ENCODE measurements around the gene PON2.
"Not testable (repeated sequence)": the region's sequence is repeated elsewhere in the genome, so short reads cannot be mapped to it uniquely, and the experiment has no call there.

Gene PON2

GRCh38 chr7:95434557-95435421 is at the start of gene PON2:
TSS of gene PON2 (minus strand) at chr7:95435028. CDS start at chr7:95434951, 77 bp downstream.
- peak; percentile 13 to 23 for DNase-seq (ENCODE audit: low read depth in 2 of 2)

DNA sequence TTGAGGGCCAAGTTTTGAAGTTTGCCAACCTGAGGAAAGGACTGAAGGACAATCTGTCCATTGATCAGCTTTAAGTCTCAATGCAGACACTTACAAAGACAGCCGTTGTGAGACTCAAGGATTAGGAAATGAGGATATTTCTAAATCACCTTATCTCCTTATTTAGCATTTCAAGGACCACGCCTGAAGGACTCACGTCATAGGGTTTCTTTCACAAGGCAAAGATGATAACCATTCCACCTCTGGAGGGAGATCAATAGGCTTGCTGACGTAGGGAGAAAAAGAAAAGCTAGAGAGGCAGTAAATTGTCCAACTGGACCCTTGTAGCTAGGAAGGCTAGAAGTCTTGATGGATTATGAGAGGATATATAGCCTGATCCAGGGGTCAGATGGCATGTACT is 47.6 kb upstream of the PON2 start:
- DNase-seq (ENCODE audit: low read depth in 2 of 2) = no peak

DNA sequence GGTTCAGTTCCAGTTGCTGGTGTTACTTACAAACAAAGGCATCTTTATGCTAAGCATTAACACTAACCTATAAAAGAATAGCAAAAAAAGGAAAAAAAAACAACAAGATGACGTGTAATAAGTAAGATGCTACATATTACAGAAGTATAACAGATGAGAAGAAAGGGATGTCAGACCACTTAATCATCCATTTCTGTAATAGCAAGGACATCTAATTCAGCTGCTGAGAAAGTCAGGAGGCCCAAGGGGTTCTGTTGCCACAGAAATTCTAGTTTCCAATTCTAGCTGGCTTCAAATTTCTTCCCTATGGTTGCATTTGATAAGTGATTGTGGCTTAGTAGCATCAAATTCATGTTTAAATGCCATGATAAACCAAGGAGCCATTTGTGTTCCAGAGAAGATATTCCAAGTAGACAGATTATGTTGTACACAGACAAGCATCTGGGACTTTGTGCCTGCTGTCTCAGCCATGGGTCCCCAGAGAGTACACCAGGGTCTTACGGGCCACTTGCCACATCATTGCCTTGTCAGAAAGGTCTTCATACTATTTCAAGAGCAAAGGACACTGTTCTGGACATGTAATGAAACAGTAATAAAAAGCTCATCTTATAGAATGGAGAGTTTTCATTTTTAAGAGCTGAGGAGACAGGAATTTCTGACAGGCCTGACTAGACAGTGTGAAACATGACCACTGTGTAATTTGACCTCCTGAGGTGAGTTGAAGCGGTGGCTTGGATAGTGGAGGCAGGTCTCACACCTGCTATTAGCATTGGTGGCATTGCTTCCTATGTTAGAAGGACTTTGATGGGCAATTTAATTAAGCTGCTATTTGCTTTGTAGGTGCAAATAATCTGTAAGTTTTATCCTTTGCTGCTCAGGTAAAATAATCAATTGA is 46.7 kb upstream of the PON2 start:
- no peak for DNase-seq (ENCODE audit: low read depth in 2 of 2)

- no peak for DNase-seq (ENCODE audit: low read depth in 2 of 2)
Observed at GRCh38 chr7:95479992-95480624, 45.3 kb upstream of the PON2 start.

DNA sequence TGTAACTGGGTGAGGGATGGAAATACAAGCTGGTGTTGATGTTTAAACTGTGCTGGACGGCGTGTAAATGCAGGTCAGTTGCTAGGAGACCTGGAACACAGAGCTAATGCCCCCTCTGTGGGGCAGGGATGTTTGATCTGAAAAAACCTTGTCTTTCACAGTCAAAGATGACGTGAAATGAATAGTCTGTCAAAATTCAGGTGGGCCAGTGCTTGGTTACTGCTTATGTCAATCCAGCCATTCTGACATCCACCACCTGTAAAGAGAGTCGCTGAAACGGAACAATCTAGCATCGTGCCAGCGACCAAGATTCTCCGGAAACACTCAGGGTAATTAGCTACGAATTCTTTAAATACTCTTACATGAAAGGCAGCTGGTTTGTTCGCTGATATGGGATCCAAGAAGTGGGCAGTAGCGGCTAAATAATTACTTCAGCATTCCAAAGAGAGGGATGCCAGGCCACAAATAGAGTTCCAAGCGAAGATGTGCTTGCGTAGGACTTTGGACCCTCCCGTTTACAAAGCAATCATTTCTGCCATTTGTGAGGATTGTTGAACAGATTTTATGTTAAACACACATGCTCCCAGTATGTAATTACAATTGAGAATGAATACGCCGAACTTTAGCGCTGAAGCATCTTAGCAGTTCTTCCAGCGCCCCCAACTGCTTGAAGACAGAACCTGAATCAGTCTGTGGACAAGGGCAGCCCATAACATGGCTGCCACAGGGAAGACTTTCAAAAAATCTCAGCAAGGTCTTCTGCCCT is 43.6 kb upstream of the PON2 start:
- DNase-seq (ENCODE audit: low read depth in 2 of 2) = no peak

- DNase-seq (ENCODE audit: low read depth in 2 of 2) = peak; percentile 7 to 32
Observed at GRCh38 chr7:95476904-95477594, 42.2 kb upstream of the PON2 start.

DNA sequence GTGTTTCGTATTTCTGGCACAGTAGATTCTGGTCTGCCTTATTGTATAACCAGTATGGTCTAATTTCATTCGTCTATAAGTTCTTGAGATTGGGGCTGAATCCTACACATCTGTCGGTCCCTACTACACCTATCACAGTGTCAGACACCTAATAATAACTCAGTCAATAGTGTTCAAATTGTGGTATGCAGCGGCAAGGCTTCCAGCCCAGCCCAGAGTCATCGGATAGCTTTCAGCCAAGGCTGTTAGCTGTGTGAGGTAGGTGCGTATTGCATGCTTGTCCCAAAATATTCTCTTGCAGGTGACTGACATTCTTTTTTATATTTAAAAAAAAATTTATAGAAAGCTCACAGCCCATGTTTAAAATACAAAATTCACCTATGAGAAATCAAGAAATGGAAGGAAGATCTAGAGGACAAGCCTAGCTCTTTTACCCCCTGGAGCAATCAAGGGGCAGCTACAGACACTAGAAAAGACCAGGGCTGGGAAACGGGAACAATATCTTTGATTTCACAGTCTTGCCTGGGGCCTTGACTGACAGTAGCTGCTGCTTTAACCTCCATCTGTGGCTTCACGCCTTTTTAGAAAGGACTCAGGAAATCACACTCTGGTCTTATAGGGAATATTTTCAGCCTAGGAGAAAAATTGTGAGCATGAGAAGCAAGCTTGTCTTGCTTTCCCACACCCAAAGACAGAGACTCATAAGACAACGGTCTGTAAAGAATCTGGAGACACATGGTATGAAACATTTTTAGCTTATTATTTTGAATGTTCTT is 41.4 kb upstream of the PON2 start:
- DNase-seq (ENCODE audit: low read depth in 2 of 2) = no peak

- DNase-seq (ENCODE audit: low read depth in 2 of 2) = no peak
Observed at GRCh38 chr7:95473276-95473985, 38.6 kb upstream of the PON2 start.

- no peak for DNase-seq (ENCODE audit: low read depth in 2 of 2)
Observed at GRCh38 chr7:95472581-95473161, 37.8 kb upstream of the PON2 start.

DNA sequence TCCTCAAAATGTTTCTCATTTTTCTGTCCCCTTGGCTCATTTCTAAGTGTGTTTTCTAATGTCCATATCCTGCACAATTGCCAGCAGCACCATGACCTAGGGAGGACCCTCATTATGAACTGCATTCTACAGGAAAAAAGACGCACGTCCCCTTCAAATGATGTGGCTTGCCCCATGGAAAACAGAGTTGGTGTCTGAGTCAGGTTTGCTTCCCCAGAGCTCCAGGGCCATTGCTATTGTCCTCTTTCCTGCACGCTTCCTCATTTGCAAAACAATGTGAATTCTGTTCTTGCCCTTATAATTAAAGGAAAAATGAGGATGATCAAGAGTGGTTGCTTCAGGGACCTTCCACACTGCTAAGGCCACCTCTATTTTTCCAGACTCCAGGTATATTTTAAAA is 36.2 kb upstream of the PON2 start:
- no peak for DNase-seq (ENCODE audit: low read depth in 2 of 2)

DNA sequence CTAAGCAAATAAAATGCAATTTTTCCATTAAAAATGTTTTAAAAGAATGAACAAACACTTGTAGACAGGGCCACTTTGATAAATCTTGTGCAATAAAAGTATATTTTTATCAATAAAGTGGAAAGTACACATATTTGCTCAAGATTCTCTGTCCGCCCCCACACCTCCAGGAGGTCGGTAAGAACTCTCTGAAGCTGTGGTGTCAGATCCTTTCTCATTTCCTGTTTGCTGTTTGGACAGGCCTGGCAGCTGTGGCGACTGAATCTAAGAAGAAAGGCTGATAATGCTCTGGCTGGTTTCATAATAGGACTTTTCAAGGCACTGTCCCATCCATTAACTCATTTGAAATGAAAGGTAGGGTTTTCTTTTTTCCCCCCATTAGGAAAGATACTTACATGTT is 35.6 kb upstream of the PON2 start:
- DNase-seq (ENCODE audit: low read depth in 2 of 2) = no peak

DNA sequence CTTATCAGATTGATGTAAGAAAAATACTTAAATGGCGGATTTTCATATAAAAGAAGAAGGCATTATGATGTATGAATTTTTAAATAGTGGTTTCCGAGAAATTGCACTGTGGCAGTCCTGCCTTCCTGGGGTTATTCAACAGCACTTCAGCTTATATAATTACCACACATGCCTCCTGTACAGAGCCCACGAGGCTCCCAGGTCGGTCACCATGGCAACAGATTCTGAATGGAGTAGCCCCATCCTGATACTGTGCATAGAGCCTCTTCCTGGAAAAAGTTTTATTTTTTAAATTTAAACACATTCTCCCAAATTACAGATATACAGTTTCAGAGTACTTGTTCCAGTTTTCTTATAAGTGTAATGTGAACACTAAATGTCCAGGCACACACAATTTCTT is 35.0 kb upstream of the PON2 start:
- DNase-seq (ENCODE audit: low read depth in 2 of 2) = no peak

GRCh38 chr7:95469187-95469586 is 34.4 kb upstream of the PON2 start:
- no peak for DNase-seq (ENCODE audit: low read depth in 2 of 2)

DNA sequence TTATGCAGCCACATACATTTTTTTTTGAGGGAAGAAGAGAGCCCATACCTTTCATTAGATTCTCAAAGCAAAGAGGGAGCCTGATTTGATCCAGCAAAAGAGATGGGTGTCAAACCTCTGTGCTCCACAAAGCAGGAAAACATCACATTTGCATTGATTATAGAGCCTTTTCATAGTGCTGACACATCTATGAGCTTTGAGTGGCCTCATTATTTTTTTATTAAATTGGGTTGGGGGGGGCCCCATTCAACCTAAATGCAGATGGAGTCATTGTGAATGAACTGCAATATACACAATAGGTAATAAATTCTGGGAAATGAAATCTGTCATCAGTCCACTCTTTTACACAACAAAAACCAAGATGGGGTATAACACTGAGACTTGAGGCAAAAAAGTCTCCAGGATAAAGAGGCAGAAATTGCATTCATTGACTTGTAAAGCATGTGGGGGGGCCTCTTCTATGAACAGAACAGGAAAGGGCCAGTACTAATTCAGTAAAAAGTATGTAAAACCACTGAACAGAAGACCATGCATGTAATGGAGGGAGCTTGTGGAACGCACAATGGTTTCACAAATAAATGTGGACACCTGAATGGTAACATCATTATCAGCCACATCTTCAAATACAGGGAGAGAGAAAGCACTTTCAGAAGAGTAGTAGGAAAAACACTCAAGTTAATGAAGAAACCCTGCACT is 33.2 kb upstream of the PON2 start:
- DNase-seq (ENCODE audit: low read depth in 2 of 2) = no peak

- DNase-seq (ENCODE audit: low read depth in 2 of 2) = not testable (repeated sequence)
Observed at GRCh38 chr7:95460653-95461052, 25.8 kb upstream of the PON2 start.

- DNase-seq (ENCODE audit: low read depth in 2 of 2) = no peak
Observed at GRCh38 chr7:95457947-95458346, 23.1 kb upstream of the PON2 start.

- no peak for DNase-seq (ENCODE audit: low read depth in 2 of 2)
Observed at GRCh38 chr7:95454438-95455045, 19.7 kb upstream of the PON2 start.

- no peak for DNase-seq (ENCODE audit: low read depth in 2 of 2)
Observed at GRCh38 chr7:95446618-95447017, 11.8 kb upstream of the PON2 start.

Measured in stimulated activated CD4-positive, alpha-beta T cell treated with anti-CD3 and anti-CD28 coated beads, Interleukin-4, amount 100 ng/mL, for 48 hours (primary cell).